Activated CD8-positive, alpha-beta memory T cell treated with anti-CD3 and anti-CD28 coated beads for 4 hours (primary cell): ENCODE measurements around the gene KDM6A.
"Not testable (repeated sequence)": the region's sequence is repeated elsewhere in the genome, so short reads cannot be mapped to it uniquely, and the experiment has no call there.

Source experiments
- DNase-seq, 2 donors: peaks; one replicate each; pipeline ENCODE4 v3.0.0-alpha.2; 2020; ENCODE audit warnings: low read depth in 2 of 2

The KDM6A gene

GRCh38 chrX:44889824-44890223, 16.8 kb downstream of the KDM6A start:
- no peak for DNase-seq

GRCh38 chrX:44890247-44890646, 17.3 kb downstream of the KDM6A start:
- no peak for DNase-seq

- not testable (repeated sequence) for DNase-seq
Measured at GRCh38 chrX:44890687-44891086, 17.7 kb downstream of the KDM6A start.

- DNase-seq: no peak
Measured at GRCh38 chrX:44891642-44892041, 18.7 kb downstream of the KDM6A start.

GRCh38 chrX:44896876-44897186, 23.8 kb downstream of the KDM6A start:
- DNase-seq: no peak

- DNase-seq: no peak
Measured at GRCh38 chrX:44897539-44897938, 24.6 kb downstream of the KDM6A start.

- DNase-seq: no peak
Measured at GRCh38 chrX:44898411-44899221, 25.6 kb downstream of the KDM6A start.

- DNase-seq: no peak
Measured at GRCh38 chrX:44899946-44900345, 27.0 kb downstream of the KDM6A start.

- no peak for DNase-seq
Measured at GRCh38 chrX:44903107-44903506, 30.1 kb downstream of the KDM6A start.

GRCh38 chrX:44903830-44904530, 31.0 kb downstream of the KDM6A start:
- no peak for DNase-seq

GRCh38 chrX:44904542-44905115, 31.6 kb downstream of the KDM6A start:
- DNase-seq: no peak

- DNase-seq: no peak
Measured at GRCh38 chrX:44906041-44906440, 33.1 kb downstream of the KDM6A start.

- no peak for DNase-seq
Measured at GRCh38 chrX:44906542-44906941, 33.6 kb downstream of the KDM6A start.

GRCh38 chrX:44908153-44908552, 35.2 kb downstream of the KDM6A start:
- no peak for DNase-seq

- no peak for DNase-seq
Measured at GRCh38 chrX:44908827-44909226, 35.8 kb downstream of the KDM6A start.

- DNase-seq: not testable (repeated sequence)
Measured at GRCh38 chrX:44910508-44910907, 37.5 kb downstream of the KDM6A start.

GRCh38 chrX:44911074-44911600, 38.1 kb downstream of the KDM6A start:
- not testable (repeated sequence) for DNase-seq

GRCh38 chrX:44913656-44914531, 40.9 kb downstream of the KDM6A start:
- no peak for DNase-seq

- DNase-seq: no peak
Measured at GRCh38 chrX:44914532-44915198, 41.7 kb downstream of the KDM6A start.

- DNase-seq: no peak
Measured at GRCh38 chrX:44915361-44915868, 42.4 kb downstream of the KDM6A start.

GRCh38 chrX:44918722-44919121, 45.7 kb downstream of the KDM6A start:
- DNase-seq: no peak
